Esophagus squamous epithelium (tissue), 4 donors: ENCODE results near the gene EVC2.

ENCODE experiments used
- CTCF ChIP-seq, 6 experiments: fragments of 450-650 bp in 4 of 6; fragments of 200-600 bp in 2 of 6; sonication (generic) in 2 of 6; IDR thresholded peaks; one replicate each; pipeline ENCODE4 v1.5.1; 2016 to 2019; ENCODE audit warnings: antibody characterized with exemption in 6 of 6, mild to moderate bottlenecking in 4 of 6, moderate library complexity in 4 of 6
- POLR2A ChIP-seq, 4 donors: fragments of 450-650 bp; IDR thresholded peaks; one replicate each; pipeline ENCODE4 v1.6.1; 2017; ENCODE audit warnings: antibody characterized with exemption in 4 of 4, mild to moderate bottlenecking in 4 of 4, moderate library complexity in 3 of 4

- TF ChIP-seq CTCF (IDR thresholded peaks at IDR 0.05) (no peak), POLR2A (IDR thresholded peaks at IDR 0.05) (no peak)
Observed at GRCh38 chr4:5656415-5656814, 51.9 kb downstream of the EVC2 start.
